ENCODE data around the gene TSPEAR.
"Not testable (repeated sequence)": the region's sequence is repeated elsewhere in the genome, so short reads cannot be mapped to it uniquely, and the experiment has no call there.

DNA sequence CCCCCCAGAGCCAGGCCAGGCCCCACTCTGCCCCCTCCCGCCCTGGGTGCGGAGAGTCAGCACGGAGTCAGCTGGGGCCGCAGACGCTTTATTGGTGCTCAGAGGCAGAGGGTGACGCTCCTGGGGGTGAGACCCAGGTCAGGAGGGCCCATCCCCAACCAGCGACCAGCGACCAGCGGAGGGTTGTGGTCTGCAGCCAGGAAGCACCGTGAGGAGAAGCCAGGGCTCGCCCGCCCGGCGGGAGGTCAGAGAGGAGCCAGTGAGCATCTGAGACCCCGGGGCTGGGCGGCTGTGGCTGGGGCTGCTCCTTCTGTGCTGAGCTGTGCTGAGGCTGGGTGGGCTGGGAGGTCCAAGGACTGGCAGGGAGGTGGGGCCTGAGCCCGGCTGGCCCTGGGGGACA lies 161.1 kb downstream of the TSPEAR start:
- TF ChIP-seq, protein P1, sequence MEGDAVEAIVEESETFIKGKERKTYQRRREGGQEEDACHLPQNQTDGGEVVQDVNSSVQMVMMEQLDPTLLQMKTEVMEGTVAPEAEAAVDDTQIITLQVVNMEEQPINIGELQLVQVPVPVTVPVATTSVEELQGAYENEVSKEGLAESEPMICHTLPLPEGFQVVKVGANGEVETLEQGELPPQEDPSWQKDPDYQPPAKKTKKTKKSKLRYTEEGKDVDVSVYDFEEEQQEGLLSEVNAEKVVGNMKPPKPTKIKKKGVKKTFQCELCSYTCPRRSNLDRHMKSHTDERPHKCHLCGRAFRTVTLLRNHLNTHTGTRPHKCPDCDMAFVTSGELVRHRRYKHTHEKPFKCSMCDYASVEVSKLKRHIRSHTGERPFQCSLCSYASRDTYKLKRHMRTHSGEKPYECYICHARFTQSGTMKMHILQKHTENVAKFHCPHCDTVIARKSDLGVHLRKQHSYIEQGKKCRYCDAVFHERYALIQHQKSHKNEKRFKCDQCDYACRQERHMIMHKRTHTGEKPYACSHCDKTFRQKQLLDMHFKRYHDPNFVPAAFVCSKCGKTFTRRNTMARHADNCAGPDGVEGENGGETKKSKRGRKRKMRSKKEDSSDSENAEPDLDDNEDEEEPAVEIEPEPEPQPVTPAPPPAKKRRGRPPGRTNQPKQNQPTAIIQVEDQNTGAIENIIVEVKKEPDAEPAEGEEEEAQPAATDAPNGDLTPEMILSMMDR (IDR thresholded peaks at IDR 0.05), result not testable (repeated sequence)
- not testable (repeated sequence) for TF ChIP-seq EP300, POLR2A, POLR2AphosphoS5 (IDR thresholded peaks at IDR 0.05)
